ENCODE results near the gene MRAP.
"Not testable (repeated sequence)": the region's sequence is repeated elsewhere in the genome, so short reads cannot be mapped to it uniquely, and the experiment has no call there.

MRAP gene

DNA sequence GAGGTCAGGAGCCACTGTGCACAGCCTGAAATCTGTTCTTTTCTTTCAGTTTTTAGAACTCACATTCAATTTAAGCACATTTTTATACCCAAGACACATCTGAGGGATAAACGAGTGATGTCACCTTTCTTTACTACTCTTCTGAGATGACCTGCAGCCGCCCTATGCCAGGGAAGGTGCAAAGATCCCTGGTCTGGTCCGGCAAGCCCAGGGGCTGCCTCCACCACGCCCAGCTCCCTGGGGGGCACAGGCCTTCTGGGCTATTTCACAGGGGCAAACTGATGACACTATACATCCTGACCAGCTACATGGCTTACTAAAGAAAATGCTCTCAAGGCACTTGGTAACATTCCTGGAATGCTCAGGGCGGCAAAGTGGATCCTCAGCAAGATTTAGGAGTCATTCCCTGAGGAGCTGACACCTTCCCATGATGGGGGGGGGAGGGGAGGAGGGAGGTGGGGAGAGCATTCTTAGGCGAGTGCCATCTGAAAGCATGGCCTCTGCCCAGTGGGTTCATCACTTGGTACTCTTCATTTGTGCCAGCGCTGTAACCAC is 11.3 kb downstream of the MRAP start:
- Histone ChIP-seq H3K9me3 (ENCODE audit: control insufficient read depth in 1 of 2, low read length in 2 of 2) (no peaks in the 10 kb centered on the region), H3K4me1 (ENCODE audit: control insufficient read depth in 1 of 2, insufficient read depth in 2 of 2, low read length in 2 of 2) (no peaks in the 10 kb centered on the region), H3K27me3 (ENCODE audit: control insufficient read depth in 1 of 2, insufficient read depth in 2 of 2, low read length in 2 of 2) (no peaks in the 10 kb centered on the region), H3K27ac (ENCODE audit: low read depth, low read length) (no peak overlapping the region), H3K36me3 (ENCODE audit: control insufficient read depth in 1 of 2, insufficient read depth in 2 of 2, low read length in 2 of 2) (peaks cover 23 to 29% of the 10 kb centered on the region in 2 donors), H3K4me3 (ENCODE audit: low read depth in 1 of 2, low read length in 2 of 2) (no peak overlapping the region), H3K9ac (ENCODE audit: low read depth in 1 of 2, low read length in 2 of 2) (no peak overlapping the region)

DNA sequence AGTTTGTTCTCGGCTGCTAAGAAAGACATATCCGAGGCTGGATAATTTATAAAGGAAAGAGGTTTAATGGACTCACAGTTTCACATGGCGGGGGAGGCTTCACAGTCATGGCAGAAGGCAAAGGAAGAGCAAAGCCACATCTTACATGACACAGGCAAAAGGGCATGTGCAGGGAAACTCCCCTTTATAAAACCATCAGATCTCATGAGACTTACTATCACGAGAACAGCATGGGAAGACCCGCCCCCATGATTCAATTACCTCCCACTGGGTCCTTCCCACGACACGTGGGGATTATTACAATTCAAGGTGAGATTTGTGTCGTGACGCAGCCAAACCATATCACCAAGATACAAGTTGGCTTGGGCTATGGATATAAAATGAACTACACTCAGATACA is 12.3 kb downstream of the MRAP start:
- not testable (repeated sequence) for H3K27me3 ChIP-seq (ENCODE audit: control insufficient read depth in 1 of 2, insufficient read depth in 2 of 2, low read length in 2 of 2); H3K27ac ChIP-seq (ENCODE audit: low read depth, low read length); H3K4me1 ChIP-seq (ENCODE audit: control insufficient read depth in 1 of 2, insufficient read depth in 2 of 2, low read length in 2 of 2); H3K4me3 ChIP-seq (ENCODE audit: low read depth in 1 of 2, low read length in 2 of 2); H3K9ac ChIP-seq (ENCODE audit: low read depth in 1 of 2, low read length in 2 of 2); H3K9me3 ChIP-seq (ENCODE audit: control insufficient read depth in 1 of 2, low read length in 2 of 2)
- H3K36me3 ChIP-seq (ENCODE audit: control insufficient read depth in 1 of 2, insufficient read depth in 2 of 2, low read length in 2 of 2) = peaks cover 24 to 37% of the 10 kb centered on the region in 2 donors

DNA sequence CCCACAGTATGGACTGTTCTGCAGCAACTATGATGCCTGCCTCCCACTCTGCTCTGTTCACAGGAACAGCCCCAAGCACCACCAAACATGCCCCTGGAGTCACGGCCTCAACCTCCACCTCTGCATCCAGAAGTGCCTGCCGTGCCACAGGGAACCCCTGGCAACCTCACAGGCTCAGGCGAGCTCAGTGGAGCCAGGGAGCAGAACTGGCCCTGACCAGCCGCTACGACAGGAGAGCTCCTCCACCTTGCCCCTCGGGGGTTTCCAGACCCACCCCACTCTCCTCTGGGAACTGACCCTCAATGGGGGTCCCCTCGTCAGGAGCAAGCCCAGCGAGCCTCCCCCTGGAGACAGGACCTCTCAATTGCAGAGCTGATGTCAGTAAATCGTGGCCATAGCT is 13.0 kb downstream of the MRAP start:
- H3K9me3 ChIP-seq (ENCODE audit: control insufficient read depth in 1 of 2, low read length in 2 of 2) = no peaks in the 10 kb centered on the region
- H3K9ac ChIP-seq (ENCODE audit: low read depth in 1 of 2, low read length in 2 of 2) = no peak overlapping the region
- no peak overlapping the region for H3K27ac ChIP-seq (ENCODE audit: low read depth, low read length)
- no peaks in the 10 kb centered on the region for H3K27me3 ChIP-seq (ENCODE audit: control insufficient read depth in 1 of 2, insufficient read depth in 2 of 2, low read length in 2 of 2)
- no peaks in the 10 kb centered on the region for H3K4me1 ChIP-seq (ENCODE audit: control insufficient read depth in 1 of 2, insufficient read depth in 2 of 2, low read length in 2 of 2)
- no peak overlapping the region for H3K4me3 ChIP-seq (ENCODE audit: low read depth in 1 of 2, low read length in 2 of 2)
- peaks cover 24 to 44% of the 10 kb centered on the region in 2 donors for H3K36me3 ChIP-seq (ENCODE audit: control insufficient read depth in 1 of 2, insufficient read depth in 2 of 2, low read length in 2 of 2)

DNA sequence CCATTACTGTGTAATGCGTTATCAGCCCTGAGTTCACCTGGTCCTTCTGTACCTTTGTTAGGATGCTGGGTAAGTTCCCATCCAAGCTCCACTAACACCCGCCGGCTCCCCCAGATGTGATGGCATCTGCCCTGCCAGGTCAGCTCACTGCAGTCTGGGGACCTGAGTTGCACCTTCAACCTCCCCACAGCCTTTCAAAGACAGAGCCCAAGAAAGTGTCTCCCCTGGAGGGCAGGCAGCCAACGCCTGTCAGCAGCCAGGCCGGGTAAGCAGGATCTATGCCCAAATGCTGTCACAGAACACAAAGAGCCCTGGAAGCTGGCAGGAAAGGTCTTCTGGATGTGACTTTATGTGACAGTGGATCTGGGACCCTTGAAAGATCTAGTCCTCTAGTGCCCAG is 13.7 kb downstream of the MRAP start:
- peaks cover 29 to 51% of the 10 kb centered on the region in 2 donors for H3K36me3 ChIP-seq (ENCODE audit: control insufficient read depth in 1 of 2, insufficient read depth in 2 of 2, low read length in 2 of 2)
- no peaks in the 10 kb centered on the region for H3K9me3 ChIP-seq (ENCODE audit: control insufficient read depth in 1 of 2, low read length in 2 of 2)
- H3K4me3 ChIP-seq (ENCODE audit: low read depth in 1 of 2, low read length in 2 of 2) = no peak overlapping the region
- H3K4me1 ChIP-seq (ENCODE audit: control insufficient read depth in 1 of 2, insufficient read depth in 2 of 2, low read length in 2 of 2) = no peaks in the 10 kb centered on the region
- H3K27me3 ChIP-seq (ENCODE audit: control insufficient read depth in 1 of 2, insufficient read depth in 2 of 2, low read length in 2 of 2) = no peaks in the 10 kb centered on the region
- H3K9ac ChIP-seq (ENCODE audit: low read depth in 1 of 2, low read length in 2 of 2) = no peak overlapping the region
- no peak overlapping the region for H3K27ac ChIP-seq (ENCODE audit: low read depth, low read length)

DNA sequence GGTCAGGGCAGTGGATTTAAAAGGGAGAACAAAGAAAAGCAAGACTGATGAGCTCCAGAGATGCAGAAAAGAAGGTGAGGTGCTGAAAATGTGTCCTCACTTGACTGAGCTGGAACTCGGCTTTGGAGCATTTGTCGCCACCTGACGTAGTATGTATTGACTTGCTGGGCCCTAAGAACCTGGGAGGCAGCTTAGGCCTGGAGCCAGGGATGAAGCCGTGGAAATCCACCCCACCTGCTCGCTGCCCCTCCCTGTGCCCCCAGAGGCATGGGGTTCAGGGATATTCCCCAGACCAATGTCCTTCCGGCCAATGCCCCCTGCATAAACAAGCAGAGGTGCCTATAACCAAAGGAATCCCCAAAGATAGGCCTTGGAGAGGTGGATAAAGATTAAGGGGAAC is 14.3 kb downstream of the MRAP start:
- Histone ChIP-seq H3K36me3 (ENCODE audit: control insufficient read depth in 1 of 2, insufficient read depth in 2 of 2, low read length in 2 of 2) (peaks cover 32 to 57% of the 10 kb centered on the region in 2 donors), H3K4me1 (ENCODE audit: control insufficient read depth in 1 of 2, insufficient read depth in 2 of 2, low read length in 2 of 2) (no peaks in the 10 kb centered on the region), H3K27ac (ENCODE audit: low read depth, low read length) (no peak overlapping the region)

DNA sequence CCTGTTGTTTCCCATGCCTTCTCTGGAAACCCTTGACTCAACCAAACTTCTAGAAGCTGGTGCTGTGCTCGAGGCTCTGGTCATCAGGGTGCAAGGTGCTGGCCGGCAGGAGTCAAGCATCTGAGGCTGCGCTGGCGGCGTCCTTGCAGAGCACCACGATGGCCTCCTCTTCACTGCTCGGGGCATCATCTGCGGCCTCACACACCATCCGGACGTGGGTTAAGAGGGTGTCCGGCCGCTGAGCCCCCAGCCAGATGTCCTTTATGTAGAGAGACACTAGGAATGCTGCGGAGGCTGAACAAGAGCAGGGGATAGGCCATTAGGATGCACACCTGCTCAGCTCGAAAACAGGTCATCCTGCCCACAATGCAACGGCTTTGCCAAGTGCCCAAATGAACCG is 16.2 kb downstream of the MRAP start:
- Histone ChIP-seq H3K27ac (ENCODE audit: low read depth, low read length) (no peak overlapping the region), H3K27me3 (ENCODE audit: control insufficient read depth in 1 of 2, insufficient read depth in 2 of 2, low read length in 2 of 2) (no peaks in the 10 kb centered on the region), H3K4me1 (ENCODE audit: control insufficient read depth in 1 of 2, insufficient read depth in 2 of 2, low read length in 2 of 2) (no peaks in the 10 kb centered on the region), H3K9ac (ENCODE audit: low read depth in 1 of 2, low read length in 2 of 2) (no peak overlapping the region), H3K4me3 (ENCODE audit: low read depth in 1 of 2, low read length in 2 of 2) (no peak overlapping the region), H3K9me3 (ENCODE audit: control insufficient read depth in 1 of 2, low read length in 2 of 2) (no peaks in the 10 kb centered on the region), H3K36me3 (ENCODE audit: control insufficient read depth in 1 of 2, insufficient read depth in 2 of 2, low read length in 2 of 2) (peaks cover 33 to 76% of the 10 kb centered on the region in 2 donors)

More for the DNA sequence above, 14.3 kb downstream of the MRAP start:
- Histone ChIP-seq H3K9me3 (ENCODE audit: control insufficient read depth in 1 of 2, low read length in 2 of 2) (no peaks in the 10 kb centered on the region), H3K27me3 (ENCODE audit: control insufficient read depth in 1 of 2, insufficient read depth in 2 of 2, low read length in 2 of 2) (no peaks in the 10 kb centered on the region), H3K4me3 (ENCODE audit: low read depth in 1 of 2, low read length in 2 of 2) (no peak overlapping the region), H3K9ac (ENCODE audit: low read depth in 1 of 2, low read length in 2 of 2) (no peak overlapping the region)

DNA sequence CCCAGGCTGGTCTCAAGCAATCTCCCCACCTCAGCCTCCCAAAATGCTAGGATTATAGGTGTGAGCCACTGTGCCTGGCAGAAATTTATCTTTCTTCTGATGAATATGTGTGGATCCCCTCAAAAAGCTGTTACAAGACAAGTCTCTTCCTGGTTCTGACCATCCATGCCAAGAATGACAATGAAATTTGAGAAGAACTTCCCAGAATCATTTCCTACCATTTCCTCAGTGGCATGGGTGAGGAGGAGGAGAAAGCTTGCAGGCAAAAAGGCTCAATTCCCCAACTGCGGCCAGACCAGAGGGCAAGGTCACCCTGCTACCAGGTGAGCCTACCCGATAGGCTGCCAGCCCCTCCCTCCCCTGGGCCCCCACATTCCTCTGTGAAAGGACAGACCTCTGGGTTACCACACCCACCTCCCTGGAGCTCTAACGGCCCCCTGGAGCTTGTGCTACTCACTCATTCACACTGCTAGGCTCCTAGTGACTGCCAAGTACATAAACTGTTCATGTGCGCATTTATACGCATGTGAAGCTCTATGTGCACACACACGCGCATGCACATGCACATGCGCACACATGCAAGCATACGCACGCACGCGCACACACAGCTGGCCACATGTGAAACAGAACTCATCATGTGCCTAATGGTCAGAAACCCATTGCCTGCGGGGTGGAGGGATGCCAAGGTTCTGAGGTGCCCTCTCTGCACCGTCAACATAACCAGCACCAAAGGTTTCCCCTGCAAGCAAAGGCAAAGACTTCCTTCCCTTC is 17.0 kb downstream of the MRAP start:
- no peaks in the 10 kb centered on the region for H3K4me1 ChIP-seq (ENCODE audit: control insufficient read depth in 1 of 2, insufficient read depth in 2 of 2, low read length in 2 of 2)
- H3K4me3 ChIP-seq (ENCODE audit: low read depth in 1 of 2, low read length in 2 of 2) = no peak overlapping the region
- no peak overlapping the region for H3K9ac ChIP-seq (ENCODE audit: low read depth in 1 of 2, low read length in 2 of 2)
- no peaks in the 10 kb centered on the region for H3K27me3 ChIP-seq (ENCODE audit: control insufficient read depth in 1 of 2, insufficient read depth in 2 of 2, low read length in 2 of 2)
- H3K36me3 ChIP-seq (ENCODE audit: control insufficient read depth in 1 of 2, insufficient read depth in 2 of 2, low read length in 2 of 2) = peaks cover 39 to 84% of the 10 kb centered on the region in 2 donors
- H3K27ac ChIP-seq (ENCODE audit: low read depth, low read length) = no peak overlapping the region
- H3K9me3 ChIP-seq (ENCODE audit: control insufficient read depth in 1 of 2, low read length in 2 of 2) = no peaks in the 10 kb centered on the region

DNA sequence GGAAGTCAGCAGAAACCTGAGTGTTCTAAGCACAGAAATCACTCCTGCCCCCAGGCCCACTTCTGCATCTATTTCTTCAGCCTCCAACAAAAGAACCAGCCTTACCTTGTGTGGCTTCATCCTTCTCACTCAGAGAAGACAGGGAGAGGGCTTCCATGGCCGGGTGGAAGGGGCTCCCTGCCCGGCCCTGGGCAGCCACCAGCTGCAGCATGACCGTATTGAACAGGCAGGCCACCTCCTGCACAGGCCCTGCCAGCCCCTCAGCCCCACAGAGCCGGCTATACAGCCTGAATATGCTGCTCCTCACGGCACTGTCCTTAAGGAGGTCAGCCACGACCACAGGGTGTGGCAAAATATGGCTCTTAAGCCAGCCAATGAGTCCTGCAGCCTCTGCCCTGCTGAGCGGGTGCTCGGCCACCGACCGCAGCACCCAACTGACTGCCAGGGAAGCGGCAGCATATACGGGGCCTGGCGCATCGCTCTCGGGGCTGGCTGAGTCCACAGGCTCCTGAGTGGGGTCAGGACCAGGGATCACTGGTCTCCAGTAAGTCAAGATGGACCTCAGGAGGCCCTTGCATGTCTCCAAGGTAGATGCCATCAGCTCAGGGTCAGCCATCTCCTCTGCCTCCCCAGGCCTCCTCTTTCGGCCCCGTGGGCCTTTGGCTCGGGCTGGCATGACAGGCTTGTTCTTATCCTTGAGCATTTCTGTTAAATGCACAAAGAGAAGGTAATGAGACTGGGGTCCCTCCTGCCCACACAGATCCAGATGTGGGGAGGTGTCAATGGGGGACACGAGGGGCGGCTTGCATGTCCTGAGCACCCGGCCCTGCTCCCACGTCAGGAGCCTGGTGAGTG is 17.9 kb downstream of the MRAP start:
- Histone ChIP-seq H3K4me3 (ENCODE audit: low read depth in 1 of 2, low read length in 2 of 2) (no peak overlapping the region), H3K27me3 (ENCODE audit: control insufficient read depth in 1 of 2, insufficient read depth in 2 of 2, low read length in 2 of 2) (no peaks in the 10 kb centered on the region), H3K9me3 (ENCODE audit: control insufficient read depth in 1 of 2, low read length in 2 of 2) (no peaks in the 10 kb centered on the region), H3K36me3 (ENCODE audit: control insufficient read depth in 1 of 2, insufficient read depth in 2 of 2, low read length in 2 of 2) (peaks cover 36 to 89% of the 10 kb centered on the region in 2 donors), H3K4me1 (ENCODE audit: control insufficient read depth in 1 of 2, insufficient read depth in 2 of 2, low read length in 2 of 2) (no peaks in the 10 kb centered on the region), H3K9ac (ENCODE audit: low read depth in 1 of 2, low read length in 2 of 2) (no peak overlapping the region), H3K27ac (ENCODE audit: low read depth, low read length) (no peak overlapping the region)

DNA sequence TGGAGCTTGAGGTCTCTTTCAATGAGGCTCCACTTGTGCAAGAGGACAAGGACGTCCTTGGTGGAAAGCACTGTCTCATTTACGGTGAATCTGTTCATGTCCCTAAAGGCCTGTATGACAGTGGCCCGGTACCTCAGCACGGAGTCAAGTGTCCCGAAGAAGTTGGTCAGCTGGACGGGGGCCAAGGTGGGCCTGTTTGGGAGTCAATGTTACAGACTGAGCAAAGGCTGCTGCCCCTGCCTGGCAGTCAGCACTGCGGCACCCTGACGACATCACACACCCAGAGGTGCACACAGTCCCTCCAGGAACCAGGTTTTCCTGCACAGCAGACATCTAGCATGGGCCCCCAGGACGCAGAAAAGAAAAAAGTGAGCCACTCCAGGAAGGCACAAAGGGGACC is 19.1 kb downstream of the MRAP start:
- no peak overlapping the region for H3K4me3 ChIP-seq (ENCODE audit: low read depth in 1 of 2, low read length in 2 of 2)

DNA sequence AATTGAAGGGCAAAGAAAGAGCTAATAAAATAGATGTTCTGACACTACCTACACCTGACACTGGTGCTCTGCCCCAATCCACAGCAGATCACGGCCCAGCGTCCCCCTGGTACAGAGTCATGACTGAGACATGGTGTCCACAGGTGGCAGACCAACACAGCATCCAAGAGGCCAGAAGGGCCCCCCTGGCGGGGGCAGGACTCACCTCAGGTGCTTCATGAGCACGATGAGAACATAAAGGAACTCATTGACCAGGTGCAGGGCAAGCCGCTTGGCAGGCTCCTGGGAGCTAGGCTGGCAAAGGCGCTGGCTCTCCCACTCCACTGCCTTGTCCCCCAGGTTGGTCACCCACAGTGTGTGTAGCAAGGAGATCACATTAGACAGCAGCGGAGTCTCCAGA is 20.4 kb downstream of the MRAP start:
- Histone ChIP-seq H3K27ac (ENCODE audit: low read depth, low read length) (no peak overlapping the region), H3K36me3 (ENCODE audit: control insufficient read depth in 1 of 2, insufficient read depth in 2 of 2, low read length in 2 of 2) (peaks cover 39 to 95% of the 10 kb centered on the region in 2 donors), H3K9me3 (ENCODE audit: control insufficient read depth in 1 of 2, low read length in 2 of 2) (no peaks in the 10 kb centered on the region), H3K9ac (ENCODE audit: low read depth in 1 of 2, low read length in 2 of 2) (no peak overlapping the region), H3K27me3 (ENCODE audit: control insufficient read depth in 1 of 2, insufficient read depth in 2 of 2, low read length in 2 of 2) (no peaks in the 10 kb centered on the region), H3K4me3 (ENCODE audit: low read depth in 1 of 2, low read length in 2 of 2) (no peak overlapping the region), H3K4me1 (ENCODE audit: control insufficient read depth in 1 of 2, insufficient read depth in 2 of 2, low read length in 2 of 2) (no peaks in the 10 kb centered on the region)

More for the DNA sequence above, 19.1 kb downstream of the MRAP start:
- H3K27ac ChIP-seq (ENCODE audit: low read depth, low read length) = no peak overlapping the region
- no peaks in the 10 kb centered on the region for H3K4me1 ChIP-seq (ENCODE audit: control insufficient read depth in 1 of 2, insufficient read depth in 2 of 2, low read length in 2 of 2)
- no peaks in the 10 kb centered on the region for H3K27me3 ChIP-seq (ENCODE audit: control insufficient read depth in 1 of 2, insufficient read depth in 2 of 2, low read length in 2 of 2)
- no peak overlapping the region for H3K9ac ChIP-seq (ENCODE audit: low read depth in 1 of 2, low read length in 2 of 2)
- no peaks in the 10 kb centered on the region for H3K9me3 ChIP-seq (ENCODE audit: control insufficient read depth in 1 of 2, low read length in 2 of 2)
- peaks cover 39 to 90% of the 10 kb centered on the region in 2 donors for H3K36me3 ChIP-seq (ENCODE audit: control insufficient read depth in 1 of 2, insufficient read depth in 2 of 2, low read length in 2 of 2)
